LHCN-M2 (cell line): ENCODE results near the gene SOS1. TPM values are rescaled to one million over a fixed set of nuclear protein-coding genes. Genes with fewer than 3 reads are reported as not detected.
"Not testable (repeated sequence)": the region's sequence is repeated elsewhere in the genome, so short reads cannot be mapped to it uniquely, and the experiment has no call there.

Experiments
- DNase-seq: peaks from one replicate; pipeline ENCODE4 v3.0.0-alpha.2; 2012; ENCODE audit warnings: low read depth
- total RNA-seq: library from RNA; depleted of rRNA; stranded (reverse); fragments of >200 nt; gene quantifications from 2 replicates; pipeline ENCODE4 v1.2.3, GENCODE V29; 2014

Gene SOS1
- total RNA-seq, 1 experiment from 2014 or later = 16.8 TPM

DNA sequence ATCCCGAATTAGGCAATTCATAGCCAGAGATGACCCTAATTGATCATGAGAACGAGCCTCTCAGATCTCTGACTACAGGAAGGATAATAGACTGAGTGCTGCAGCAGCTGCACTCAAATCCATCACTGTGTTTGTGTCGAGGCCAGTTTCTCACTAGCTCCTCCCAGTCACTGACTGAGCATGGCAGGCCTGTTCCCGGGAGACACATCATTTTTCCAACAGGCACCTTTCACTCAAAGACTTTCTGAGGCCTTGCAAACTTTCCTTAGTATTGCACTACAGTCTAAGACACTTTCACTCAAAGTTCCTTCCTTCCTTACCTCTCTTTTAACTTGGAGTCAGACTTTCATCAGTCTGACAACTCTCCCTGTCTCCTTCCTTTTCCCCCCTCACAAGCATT lies 13.7 kb downstream of the SOS1 start:
- DNase-seq = peak; percentile 78

DNA sequence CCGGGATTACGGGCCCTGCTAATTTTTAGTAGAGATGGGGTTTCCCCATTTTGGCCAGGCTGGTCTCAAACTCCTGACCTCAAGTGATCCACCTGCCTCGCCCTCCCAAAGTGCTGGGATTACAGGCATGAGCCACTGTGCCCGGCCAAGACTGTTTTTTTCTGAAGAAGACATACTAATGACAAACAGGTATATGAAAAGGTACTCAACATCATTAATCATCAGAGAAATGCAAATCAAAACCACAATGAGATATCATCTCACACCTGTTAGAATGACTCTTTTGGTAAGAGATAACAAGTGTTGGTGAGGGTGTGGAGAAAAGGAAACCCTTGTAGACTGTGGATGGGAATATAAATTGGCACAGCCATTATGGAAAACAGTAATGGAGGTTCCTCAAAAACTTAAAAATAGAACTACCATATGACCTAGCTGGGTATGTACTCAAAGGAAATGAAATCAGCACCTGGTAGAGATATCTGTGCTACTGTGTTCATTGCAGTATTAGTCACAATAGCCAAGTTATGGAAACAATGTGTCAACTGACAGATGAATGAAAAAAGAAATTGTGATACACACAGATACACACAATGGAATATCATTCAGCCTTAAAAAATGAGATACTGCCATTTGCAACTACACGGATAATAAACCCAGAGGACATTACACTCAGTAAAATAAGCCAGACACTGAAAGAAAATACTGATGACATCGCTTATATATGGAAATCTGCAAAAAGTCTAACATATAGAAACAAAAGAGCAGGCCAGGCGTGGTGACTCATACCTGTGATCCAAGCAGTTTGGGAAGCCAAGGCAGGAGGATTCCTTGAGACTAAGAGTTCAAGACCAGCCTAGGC lies 20.8 kb downstream of the SOS1 start:
- DNase-seq = peak; percentile 39

DNA sequence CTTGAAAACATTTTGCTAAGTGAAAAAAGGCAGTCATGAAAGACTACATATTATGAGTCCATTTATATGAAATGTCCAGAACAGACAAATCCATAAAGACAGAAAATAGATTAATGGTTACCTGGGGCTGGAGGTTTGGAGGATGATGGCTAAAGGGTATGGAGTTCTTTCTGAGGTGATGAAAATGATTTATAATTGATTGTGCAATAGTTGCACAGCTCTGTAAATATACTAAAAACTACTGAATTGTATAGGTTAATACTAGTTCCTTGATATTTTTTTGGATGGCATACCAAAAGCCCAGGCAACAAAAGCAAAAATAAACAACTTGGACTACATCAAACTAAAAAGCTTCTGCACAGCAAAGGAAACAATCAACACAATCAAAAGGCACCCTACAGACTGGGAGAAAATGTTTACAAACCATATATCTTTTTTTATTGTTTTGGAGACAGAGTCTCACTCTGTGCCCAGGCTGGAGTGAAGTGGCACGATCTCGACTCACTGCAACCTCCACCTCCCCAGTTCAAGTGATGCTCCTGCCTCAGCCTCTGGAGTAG lies 21.5 kb downstream of the SOS1 start:
- DNase-seq = no peak

DNA sequence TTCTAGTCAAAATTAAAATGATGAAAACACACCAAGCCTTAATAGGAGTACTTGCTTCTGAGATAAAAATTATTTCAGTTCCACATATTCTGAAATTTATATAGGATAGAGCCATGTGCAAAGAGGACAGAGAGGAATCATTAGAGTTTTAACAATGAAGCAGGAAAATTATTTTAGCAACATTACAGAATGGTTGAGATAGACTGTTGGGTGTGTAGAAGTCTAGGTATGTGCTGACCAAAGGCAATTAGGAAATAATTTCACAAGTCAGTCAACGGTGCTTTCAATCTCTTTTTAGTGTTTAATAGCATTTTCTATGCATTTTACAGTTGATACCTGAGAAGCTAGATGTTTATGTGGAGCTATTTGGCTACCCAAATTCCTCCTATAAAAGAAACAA lies 25.2 kb downstream of the SOS1 start:
- DNase-seq = no peak

DNA sequence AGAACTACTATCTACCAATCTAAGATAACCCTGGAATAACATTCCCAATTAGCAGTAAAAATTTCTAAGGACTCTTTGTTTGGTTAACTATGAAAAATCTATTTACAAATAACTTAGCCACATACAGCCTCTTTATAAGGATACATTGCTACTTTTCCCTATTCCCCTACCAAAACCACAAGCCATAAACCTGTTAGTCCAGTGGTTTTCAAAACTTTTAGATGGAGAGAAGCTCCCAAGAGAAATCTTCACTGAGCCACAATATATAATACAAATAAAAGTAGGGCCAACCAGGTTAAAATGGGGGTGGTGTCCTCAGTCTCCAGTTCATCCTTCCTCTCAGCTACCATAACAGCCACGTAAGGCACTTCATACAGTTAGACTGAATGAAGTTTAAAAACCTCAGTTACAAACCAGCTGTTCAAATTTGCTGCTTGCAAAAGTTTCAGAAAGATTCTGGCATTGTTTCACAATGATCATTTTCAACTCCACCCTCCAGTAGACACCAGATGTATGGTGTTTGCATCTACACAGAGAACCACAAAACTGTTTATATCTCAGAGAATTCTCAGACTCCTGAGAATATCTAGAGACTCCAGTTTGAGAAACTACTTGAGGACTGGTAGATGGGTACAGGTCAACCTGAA lies 26.0 kb downstream of the SOS1 start:
- peak; percentile 65 for DNase-seq

DNA sequence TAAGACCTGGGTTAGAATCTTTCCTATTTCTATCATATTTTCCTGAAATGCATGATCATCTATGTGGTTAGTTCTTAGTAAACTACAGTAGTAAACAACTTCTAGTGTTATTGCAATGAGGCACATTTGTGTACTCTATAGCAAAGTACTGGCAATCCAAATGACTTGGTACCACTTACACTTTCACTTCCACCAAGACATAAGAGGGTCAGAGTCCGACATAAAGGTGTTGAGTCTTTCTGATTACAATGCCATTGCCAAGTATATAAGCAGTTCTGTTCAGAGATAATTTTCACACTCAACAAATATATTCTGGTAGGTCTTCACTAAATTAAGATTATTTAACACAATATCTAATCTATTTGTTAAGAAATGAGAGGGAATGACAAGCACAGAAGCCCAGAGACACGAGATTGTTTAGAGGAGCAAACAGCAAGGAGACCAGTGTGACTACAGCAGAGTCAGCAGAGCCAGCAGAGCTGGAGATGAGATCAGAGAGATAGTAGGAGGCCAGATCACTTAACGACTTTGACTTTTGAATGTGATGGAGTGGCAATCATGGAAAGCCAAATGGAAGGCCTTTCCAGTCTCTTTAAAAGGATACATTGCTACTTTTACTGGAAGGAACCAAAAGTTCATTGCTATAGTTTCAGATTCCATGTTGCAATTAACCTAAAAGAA lies 27.5 kb downstream of the SOS1 start:
- DNase-seq = no peak

DNA sequence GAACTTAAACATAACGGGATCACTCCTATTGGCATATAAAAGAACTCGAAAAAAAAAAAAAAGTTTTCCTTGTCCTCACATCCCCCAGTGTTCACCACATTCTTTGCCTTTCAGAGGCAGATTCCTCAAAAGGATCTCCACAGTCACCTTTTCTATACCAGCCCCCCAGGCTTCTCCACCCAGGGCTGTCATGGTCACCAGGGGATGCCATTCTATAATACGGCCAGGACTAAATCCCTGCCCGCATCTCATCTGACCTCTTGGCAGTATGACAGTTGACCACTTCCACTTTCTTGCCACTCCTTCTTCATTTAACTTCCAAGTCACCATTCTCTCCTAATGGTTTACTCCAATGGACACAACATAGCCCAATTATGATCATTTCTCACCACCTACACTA lies 29.3 kb downstream of the SOS1 start:
- DNase-seq = no peak

DNA sequence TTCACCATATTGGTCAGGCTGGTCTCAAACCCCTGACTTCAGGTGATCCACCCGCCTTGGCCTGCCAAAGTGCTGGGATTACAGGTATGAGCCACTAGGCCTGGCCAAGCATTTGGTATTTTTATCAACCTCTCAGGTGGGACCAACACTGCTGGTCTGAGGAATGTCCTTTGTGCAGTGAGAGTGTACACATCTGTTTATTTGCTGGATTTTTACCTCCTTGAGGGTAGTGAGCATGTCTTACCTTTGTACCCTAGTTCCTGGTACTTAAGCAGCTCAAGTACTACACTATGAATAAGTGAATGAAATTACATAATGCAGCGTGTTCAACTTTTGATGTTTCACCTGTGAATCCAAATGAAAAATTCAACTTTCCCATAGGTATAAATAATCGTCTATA lies 29.8 kb downstream of the SOS1 start:
- DNase-seq = no peak

DNA sequence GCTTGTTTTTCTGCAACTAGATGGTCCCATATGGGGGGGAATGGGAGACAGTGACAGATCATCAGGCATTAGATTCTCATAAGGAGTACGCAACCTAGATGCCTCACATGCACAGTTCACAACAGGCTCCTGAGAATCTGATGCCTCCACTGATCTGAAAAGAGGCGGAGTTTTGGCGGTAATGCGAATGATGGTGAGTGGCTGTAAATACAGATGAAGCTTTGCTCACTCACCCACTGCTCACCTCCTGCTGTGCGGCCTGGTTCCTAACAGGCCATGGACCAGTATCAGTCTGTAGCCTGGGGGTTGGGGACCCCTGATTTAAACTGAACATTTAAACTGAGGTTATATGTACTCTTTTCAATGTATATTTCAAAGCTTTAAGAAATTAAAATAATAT lies 40.7 kb downstream of the SOS1 start:
- no peak for DNase-seq

DNA sequence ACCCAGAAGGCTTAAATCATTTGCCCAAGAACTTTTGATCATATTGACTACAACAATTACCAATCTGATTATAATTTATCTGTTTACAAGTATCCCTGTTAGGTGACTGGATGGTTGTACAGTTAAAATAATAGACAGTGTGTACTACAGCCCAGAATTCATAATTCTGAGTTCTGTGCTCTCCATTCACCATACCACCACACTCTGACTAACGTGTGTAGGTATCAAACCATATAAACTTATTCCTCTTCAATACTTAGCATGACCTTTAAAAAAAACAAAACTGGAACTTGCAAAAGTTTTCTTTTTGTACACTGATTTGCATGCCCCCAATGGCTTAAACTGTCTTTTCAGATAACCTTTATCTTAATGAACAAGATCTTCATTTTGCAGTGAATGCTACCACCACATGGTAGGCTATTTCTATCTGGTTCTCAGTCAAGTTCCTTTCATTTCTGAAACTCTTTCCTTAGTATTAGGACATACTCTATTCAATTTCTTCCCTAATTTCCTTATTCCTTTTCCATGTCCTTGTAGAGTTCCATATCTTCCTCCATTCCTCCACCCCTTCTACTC lies 50.9 kb downstream of the SOS1 start:
- DNase-seq = no peak

DNA sequence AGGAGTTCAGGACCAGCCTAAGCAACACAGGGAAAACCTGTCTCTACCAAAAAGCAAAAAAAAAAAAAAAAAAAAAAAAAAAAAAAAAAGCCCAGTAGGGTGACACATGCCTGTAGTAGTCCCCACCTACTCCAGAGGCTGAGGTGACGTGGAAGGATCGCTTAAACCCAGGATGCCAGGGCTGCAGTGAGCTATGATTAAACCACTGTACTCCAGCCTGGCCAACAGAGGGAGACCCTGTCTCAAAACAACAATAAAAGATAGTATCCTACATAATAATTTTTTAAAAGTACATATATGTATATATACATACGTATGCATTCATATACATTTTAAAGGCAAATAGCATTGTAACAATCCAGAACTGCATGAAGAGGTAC lies 51.7 kb downstream of the SOS1 start:
- DNase-seq = peak; percentile 11

DNA sequence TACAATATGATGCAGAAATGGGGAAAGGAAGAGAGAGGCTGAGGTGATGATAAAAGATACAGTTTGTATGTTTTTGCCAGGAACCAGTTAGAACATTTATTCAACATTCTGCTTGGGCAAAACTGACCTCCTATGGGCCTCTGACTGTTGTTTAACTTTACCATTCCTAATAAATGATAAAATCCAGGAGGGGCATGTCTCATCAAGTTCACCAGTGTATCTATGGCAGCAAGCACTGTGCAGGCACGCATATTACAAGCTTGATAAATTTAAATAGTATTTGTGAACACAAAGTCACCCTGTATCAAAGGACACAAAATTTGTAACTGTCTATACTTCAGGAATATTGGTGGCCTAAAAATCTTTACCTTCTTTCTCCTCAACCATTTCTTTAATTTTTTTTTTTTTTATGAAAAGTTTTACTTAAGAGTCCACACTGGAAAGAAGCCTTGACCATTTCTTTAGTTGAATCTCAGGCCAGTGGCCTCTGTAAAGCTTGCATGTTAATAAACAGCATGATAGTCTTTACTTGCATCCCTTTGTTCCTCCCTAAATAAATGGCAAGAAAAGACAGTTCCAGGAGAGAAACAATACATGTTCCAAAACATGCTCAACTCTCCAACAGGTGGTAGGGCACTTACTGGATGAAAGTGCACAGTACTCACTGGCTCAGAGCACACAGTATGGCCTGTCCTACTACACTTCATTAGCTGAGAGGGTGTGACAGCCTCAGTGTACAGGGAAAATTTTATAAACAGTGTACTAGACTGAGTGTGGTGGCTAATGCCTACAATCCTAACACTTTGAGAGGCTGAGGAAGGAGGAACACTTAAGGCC lies 52.3 kb downstream of the SOS1 start:
- no peak for DNase-seq

DNA sequence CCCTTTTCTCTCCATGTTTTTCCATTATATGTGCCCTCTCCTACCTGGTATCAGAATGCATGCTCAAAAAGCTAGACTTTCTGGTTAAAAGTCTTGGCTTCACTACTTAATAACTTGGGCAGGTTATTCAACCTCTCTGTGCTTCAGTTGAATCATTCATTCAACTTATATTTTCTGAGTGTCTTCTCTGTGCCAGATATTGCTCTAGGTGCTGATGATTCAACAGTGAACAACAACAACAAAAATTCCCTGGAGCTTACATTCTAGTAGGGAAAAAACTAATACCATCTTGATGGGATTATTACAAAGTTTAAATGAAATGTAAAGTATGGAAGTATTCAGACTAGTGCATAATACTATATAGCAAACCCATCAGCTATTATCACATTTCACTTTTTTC lies 55.2 kb downstream of the SOS1 start:
- DNase-seq = no peak

DNA sequence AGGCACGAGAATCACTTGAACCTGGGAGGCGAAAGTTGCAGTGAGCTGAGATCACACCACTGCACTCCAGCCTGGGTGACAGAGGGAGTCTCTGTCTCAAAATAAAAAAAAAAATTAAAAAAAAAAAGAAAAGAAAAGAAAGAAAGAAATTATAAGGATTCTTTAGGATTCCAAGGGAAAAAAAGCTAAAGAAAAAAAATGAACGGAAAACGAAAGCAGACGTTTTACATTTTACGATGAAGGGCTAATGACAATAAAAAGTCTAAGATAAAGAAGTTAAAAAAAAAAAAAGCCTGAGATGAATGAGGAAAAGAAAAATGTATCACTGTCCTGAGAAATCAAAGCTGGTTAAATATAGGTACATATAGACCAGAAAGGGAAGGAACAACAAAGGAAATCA lies 58.5 kb downstream of the SOS1 start:
- no peak for DNase-seq

DNA sequence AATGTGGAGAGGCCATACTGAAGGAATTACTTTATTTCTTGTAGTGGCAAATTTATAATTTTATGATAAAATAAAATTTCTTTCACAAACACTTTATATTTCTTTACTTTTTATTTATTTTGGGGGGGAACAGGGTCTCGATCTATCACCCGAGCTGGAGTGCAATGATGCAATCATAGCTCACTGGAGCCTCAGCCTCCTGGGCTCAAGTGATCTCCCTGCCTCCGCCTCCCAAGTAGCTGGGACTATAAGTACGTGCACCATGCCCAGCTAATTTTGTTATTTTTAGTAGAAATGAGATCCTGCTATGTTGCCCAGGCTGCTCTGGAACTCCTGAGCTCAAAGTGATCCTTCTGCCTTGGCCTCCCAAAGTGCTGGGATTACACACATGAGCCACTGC lies 59.6 kb downstream of the SOS1 start:
- DNase-seq = no peak

DNA sequence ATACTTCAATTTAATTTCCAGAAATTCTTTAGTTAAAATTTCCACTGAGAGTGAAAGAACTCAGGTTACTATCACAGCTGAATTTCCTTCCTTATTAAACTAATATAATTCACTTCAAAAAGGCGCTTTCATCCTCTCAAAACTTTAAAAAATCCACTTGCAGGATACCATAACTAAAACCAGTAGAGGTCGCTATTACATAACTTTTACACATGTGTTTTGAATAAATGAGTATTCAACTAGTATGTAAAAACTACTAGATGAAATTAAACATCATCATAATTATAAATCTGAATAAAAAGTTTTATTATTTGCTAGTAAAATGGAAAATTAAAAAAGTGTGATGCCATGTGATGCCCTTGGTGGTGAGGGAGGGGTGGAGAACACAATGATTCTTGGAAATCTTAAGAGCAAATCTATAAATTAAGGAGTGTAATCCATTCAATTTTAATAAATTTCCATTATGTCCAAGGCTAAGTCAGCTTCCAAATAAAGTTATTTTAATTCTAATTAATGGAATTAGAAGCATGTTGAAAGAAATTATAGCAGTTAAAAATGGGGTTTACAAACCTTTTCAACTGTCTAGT lies 61.4 kb downstream of the SOS1 start:
- peak; percentile 53 for DNase-seq

DNA sequence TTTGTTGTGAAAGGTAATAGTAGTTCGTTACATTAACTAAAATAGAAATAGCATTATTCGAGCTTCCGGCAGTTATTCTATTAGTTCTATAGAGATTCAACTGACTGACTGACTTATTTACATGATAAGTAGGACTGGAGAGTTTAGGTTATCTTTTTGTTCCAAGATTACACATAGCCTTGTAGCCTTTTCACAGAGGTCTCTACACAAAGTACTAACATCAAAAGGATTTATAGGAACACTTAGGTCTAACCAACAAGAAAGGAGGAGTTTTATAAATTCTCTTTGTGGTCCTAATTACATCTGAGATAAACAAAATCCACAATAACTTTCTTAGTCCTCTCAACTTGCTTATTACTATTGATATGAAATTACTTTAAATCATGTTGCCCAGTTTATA lies 62.8 kb downstream of the SOS1 start:
- DNase-seq = no peak

DNA sequence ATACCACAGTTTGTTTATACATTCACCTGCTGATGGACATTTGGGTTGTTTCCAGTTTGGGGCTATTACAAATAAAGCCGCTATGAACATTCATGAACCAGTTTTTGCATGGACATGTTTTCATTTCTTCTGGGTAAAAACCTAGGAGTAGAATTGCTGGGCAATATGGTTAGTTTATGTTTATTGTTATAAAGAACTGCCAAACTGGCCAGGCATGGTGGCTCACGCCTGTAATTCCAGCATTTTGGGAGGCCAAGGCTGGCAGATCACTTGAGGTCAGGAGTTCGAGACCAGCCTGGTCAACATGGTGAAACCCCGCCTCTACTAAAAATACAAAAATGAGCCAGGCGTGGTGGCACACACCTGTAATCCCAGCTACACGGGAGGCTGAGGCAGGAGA lies 68.2 kb downstream of the SOS1 start:
- not testable (repeated sequence) for DNase-seq

DNA sequence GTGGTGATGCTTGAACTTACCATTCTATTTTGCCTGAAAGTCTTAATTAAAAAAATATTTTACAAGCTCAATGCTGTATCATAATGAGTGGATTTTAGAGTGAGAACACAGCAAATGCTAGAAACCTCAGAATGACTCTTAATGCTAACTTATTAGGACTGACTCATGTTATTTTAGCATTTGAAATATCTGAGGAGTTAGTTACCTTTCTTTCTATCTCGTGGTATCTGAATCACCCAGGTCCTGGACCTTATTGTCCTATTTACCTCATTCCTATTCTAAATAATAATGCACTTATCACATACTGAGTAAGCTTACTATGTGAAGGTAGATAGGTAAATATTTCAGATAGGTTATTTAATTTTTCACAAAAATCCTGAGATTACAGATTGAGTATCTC lies 70.7 kb downstream of the SOS1 start:
- peak; percentile 26 for DNase-seq

DNA sequence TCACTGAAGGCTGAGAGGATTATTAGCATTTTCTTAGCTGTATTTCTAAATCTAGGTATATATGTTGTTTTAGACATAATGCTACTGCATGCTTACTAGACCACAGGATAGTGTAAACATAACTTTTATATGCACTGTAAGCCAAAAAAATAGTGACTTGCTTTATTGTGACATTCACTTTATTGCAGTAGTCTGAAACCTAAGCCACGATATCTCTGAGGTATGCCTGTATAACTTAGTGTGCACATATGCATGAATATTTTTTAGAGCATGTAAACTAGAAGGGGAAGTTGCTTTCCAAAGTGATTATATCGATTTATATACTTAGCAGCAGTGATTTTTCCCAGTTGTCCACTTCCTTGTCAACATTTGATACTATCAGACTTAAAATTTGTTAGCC lies 81.8 kb downstream of the SOS1 start:
- DNase-seq = no peak

DNA sequence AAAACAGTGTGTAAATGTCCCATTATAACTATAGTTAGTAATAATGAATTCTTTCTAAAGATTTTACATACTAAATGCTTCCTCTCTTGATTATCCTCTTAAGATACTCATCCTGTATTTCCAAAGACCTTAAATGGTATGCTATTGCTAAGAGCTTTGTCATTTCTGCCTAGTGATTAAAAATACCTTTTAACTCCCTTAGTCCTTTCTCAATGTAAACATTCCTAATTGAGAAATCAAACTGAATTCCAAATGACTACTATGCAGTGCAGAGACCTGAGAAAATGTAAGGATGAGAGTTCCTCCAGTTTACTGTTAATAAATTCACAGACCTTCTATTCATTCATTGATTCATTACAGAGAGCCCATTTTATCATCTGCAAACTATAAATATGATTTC lies 86.9 kb downstream of the SOS1 start:
- no peak for DNase-seq
